Activated CD4-positive, alpha-beta T cell treated with anti-CD3 and anti-CD28 coated beads for 4 hours (primary cell): Measurements from ENCODE around the gene CLN5.

ENCODE experiments used
- DNase-seq, 2 donors: peaks; one replicate each; pipeline ENCODE4 v3.0.0-alpha.2; 2020

Gene CLN5

GRCh38 chr13:77022341-77022740 lies 30.5 kb downstream of the CLN5 start:
- no peak for DNase-seq

GRCh38 chr13:77026255-77026860 lies 34.5 kb downstream of the CLN5 start:
- DNase-seq, result peak; percentile 69 to 72

- DNase-seq, result peak; percentile 76 to 78
Measured at GRCh38 chr13:77026861-77027621, 35.2 kb downstream of the CLN5 start, which contains the start of gene FBXL3. FBXL3 (minus strand) TSS chr13:77027159; CDS start chr13:77021860, 5,299 bp downstream.

- DNase-seq, result no peak
Measured at GRCh38 chr13:77028202-77028601, 36.3 kb downstream of the CLN5 start.

- no peak for DNase-seq
Measured at GRCh38 chr13:77029436-77029835, 37.6 kb downstream of the CLN5 start.

GRCh38 chr13:77031656-77032243 lies 39.9 kb downstream of the CLN5 start:
- no peak for DNase-seq

- DNase-seq, result no peak
Measured at GRCh38 chr13:77033717-77034302, 41.9 kb downstream of the CLN5 start.

GRCh38 chr13:77034881-77035280 lies 43.0 kb downstream of the CLN5 start:
- DNase-seq, result no peak

GRCh38 chr13:77036279-77036678 lies 44.4 kb downstream of the CLN5 start:
- DNase-seq, result no peak

GRCh38 chr13:77038907-77039480 lies 47.1 kb downstream of the CLN5 start:
- DNase-seq, result no peak

- no peak for DNase-seq
Measured at GRCh38 chr13:77040076-77040475, 48.2 kb downstream of the CLN5 start.

- DNase-seq, result no peak
Measured at GRCh38 chr13:77040835-77041234, 49.0 kb downstream of the CLN5 start.

GRCh38 chr13:77042566-77043177 lies 50.8 kb downstream of the CLN5 start:
- no peak for DNase-seq

GRCh38 chr13:77047649-77048343 lies 55.9 kb downstream of the CLN5 start:
- DNase-seq, result no peak

- no peak for DNase-seq
Measured at GRCh38 chr13:77048681-77049080, 56.8 kb downstream of the CLN5 start.

GRCh38 chr13:77053192-77053591 lies 61.3 kb downstream of the CLN5 start:
- no peak for DNase-seq
